GM12801 (cell line): Measurements from ENCODE around the gene CFAP299.

Experiments
- CTCF ChIP-seq: IDR thresholded peaks from one replicate; pipeline ENCODE4 v1.5.1; 2011; ENCODE audit warnings: control low read depth; ENCODE audit not compliant: insufficient read length; ENCODE audit errors: extremely low read depth

The CFAP299 gene

GRCh38 chr4:80532674-80533333 lies 197.3 kb downstream of the CFAP299 start:
- TF ChIP-seq CTCF: no peak

DNA sequence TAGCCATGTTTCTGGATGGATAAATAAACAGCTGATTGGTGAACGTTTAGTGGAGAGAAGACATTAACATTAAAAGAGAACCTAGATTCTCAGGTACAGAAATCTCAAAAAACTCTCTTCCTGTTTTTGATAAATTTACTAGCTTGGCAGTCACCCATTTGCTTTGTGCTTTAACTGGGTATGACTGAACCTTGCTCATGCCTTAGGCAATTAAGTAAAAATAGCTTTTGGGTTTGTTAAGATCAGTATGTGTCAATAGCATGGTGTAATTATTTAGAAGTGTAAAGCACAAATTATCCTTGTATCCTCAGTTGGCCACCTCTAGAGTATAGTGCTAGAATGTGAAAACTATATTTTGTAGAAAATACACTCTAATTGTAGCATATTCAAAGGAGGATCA lies 200.0 kb downstream of the CFAP299 start:
- TF ChIP-seq CTCF: no peak

- no peak for TF ChIP-seq CTCF
Measured at GRCh38 chr4:80538276-80538926, 202.9 kb downstream of the CFAP299 start.

- TF ChIP-seq CTCF: no peak
Measured at GRCh38 chr4:80539190-80539589, 203.7 kb downstream of the CFAP299 start.

DNA sequence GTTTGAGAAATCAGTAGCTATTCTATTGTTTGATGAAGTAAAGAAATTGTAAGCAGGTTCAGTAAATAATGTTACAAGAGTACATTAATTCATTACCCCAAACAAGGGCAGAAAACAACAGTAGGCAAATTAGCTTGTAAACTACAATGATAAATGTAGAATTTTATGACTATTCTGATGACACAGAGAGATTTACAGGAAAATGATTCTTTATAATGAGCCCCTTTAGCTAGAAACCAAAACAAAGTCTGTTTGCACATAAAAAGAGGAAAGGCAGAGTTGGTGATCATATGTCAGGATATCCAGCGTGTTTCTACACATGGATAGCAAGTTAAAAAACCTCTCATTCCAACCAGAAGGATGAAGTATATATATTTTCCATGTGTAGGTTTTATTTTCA lies 204.8 kb downstream of the CFAP299 start:
- no peak for TF ChIP-seq CTCF

- TF ChIP-seq CTCF: no peak
Measured at GRCh38 chr4:80540785-80541469, 205.4 kb downstream of the CFAP299 start.

DNA sequence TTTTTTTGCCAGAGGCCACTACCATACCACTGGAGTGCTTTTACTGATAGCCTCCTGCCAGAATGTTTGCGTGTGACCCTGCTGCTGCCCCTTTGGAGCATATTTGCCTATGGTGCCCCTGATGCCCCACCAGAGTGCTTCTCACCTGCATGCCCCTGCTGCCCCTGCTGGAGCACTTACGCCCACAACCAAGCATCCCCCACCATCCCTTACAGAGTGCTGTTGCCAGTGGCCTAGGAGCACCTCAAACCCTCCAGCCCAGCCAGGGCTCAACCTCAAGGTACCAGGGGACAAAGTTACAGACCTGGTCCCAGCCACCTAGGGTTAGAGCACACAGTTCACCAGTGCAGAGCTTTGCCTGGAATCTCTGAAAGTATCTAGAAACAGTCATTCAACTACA lies 207.2 kb downstream of the CFAP299 start:
- TF ChIP-seq CTCF: no peak
